K562 (cell line): ENCODE measurements around the gene SOCS7. TPM values are rescaled to one million over a fixed set of nuclear protein-coding genes. Genes with fewer than 3 reads are reported as not detected.

Experiments used
- ATAC-seq: fragments of 200-7000 bp; cut with Tn5 transposase; 3 replicates; pipeline ENCODE4 v1.9.1; 2020; ENCODE audit warnings: moderate library complexity
- BruUV-seq: library from RNA; stranded (reverse); fragments of 400-500 nt; replicated peaks from 2 replicates; lab custom pipeline; 2021; lab: Mats Ljungman, UMichigan
- CTCF ChIA-PET: fragments of 300-600 bp; formaldehyde crosslinking; extraction: SDS; loops from one replicate; lab custom pipeline; 2021; ENCODE audit warnings: low intra/inter-chr PET ratio; lab: Yijun Ruan, JAX
- POLR2A ChIA-PET: fragments of 300-600, 350-650 bp; sonication (Branson Sonifier 250); formaldehyde crosslinking; extraction: SDS; loops from one replicate; lab custom pipeline; 2021; ENCODE audit warnings: antibody characterized with exemption, inconsistent platforms; lab: Yijun Ruan, JAX
- DNase-seq, 4 experiments: peaks; one replicate each; pipeline versions ENCODE4 v3.0.0 to v3.0.0-alpha.2; 2011 to 2018; ENCODE audit warnings: low spot score in 3 of 4, mixed read lengths in 3 of 4; ENCODE audit errors: extremely low read depth in 1 of 4
- FAIRE-seq: peaks from 2 replicates; lab custom pipeline; 2011; peaks lifted over from hg19 to GRCh38; lab: Jason Lieb, UNC
- H2AFZ ChIP-seq: 2 replicates; pipeline ENCODE4 v1.6.0; 2011; ENCODE audit warnings: low read depth, low read length, control low read depth, inconsistent platforms
- H3K27ac ChIP-seq: fragments of 200-600 bp; 3 replicates; pipeline ENCODE4 v1.8.0; 2011; ENCODE audit warnings: low read depth, mild to moderate bottlenecking, control low read depth, inconsistent platforms, low read length, moderate library complexity, mixed read lengths; ENCODE audit errors: extremely low read depth
- H3K27me3 ChIP-seq, 2 experiments: fragments of 300-600 bp in 1 of 2; 2 replicates in 1 of 2; 3 replicates in 1 of 2; pipeline versions ENCODE4 v1.6.0 to v1.8.0; 2011; ENCODE audit warnings: inconsistent platforms in 2 of 2, low read length in 2 of 2, mild to moderate bottlenecking in 1 of 2, mixed read lengths in 1 of 2, moderate library complexity in 1 of 2; ENCODE audit not compliant: control insufficient read depth in 2 of 2, insufficient read depth in 2 of 2
- H3K36me3 ChIP-seq: fragments of 300-600 bp; 3 replicates; pipeline ENCODE4 v1.8.0; 2011; ENCODE audit warnings: mild to moderate bottlenecking, low read length, inconsistent platforms; ENCODE audit not compliant: control insufficient read depth, insufficient read depth
- H3K4me1 ChIP-seq, 2 experiments: fragments of 200-600 bp in 1 of 2; replicated peaks in 1 of 2; 2 replicates in 1 of 2; 3 replicates in 1 of 2; pipeline versions ENCODE4 v1.5.1 to v1.8.0; 2011; ENCODE audit warnings: inconsistent platforms in 2 of 2, low read length in 2 of 2, mild to moderate bottlenecking in 1 of 2, mixed read lengths in 1 of 2, moderate library complexity in 1 of 2; ENCODE audit not compliant: control insufficient read depth in 2 of 2, insufficient read depth in 2 of 2
- H3K4me2 ChIP-seq: 2 replicates; pipeline ENCODE4 v1.6.1; 2011; ENCODE audit warnings: low read length, control low read depth, inconsistent platforms, mixed read lengths; ENCODE audit not compliant: insufficient read depth
- H3K4me3 ChIP-seq: fragments of 200-600 bp; sonication (generic), shearing (Covaris generic); 2 replicates; pipeline ENCODE4 v1.5.1; 2016; ENCODE audit warnings: control low read depth, inconsistent platforms
- H3K79me2 ChIP-seq: fragments of 200-600 bp; 3 replicates; pipeline ENCODE4 v1.8.0; 2011; ENCODE audit warnings: low read length, inconsistent platforms; ENCODE audit not compliant: control insufficient read depth, insufficient read depth
- H3K9ac ChIP-seq, 2 experiments: 2 replicates each; pipeline versions ENCODE4 v1.6.0 to v1.6.1; 2011; ENCODE audit warnings: low read depth in 2 of 2, low read length in 2 of 2, control low read depth in 1 of 2, inconsistent platforms in 1 of 2, mild to moderate bottlenecking in 1 of 2, mixed read lengths in 1 of 2; ENCODE audit not compliant: insufficient read depth in 1 of 2
- H3K9me1 ChIP-seq: one replicate; pipeline ENCODE4 v1.6.0; 2011; ENCODE audit warnings: inconsistent platforms, mild to moderate bottlenecking, low read length, moderate library complexity; ENCODE audit not compliant: control insufficient read depth, insufficient read depth
- H3K9me3 ChIP-seq: replicated peaks from 2 replicates; pipeline ENCODE4 v1.5.1; 2011; ENCODE audit warnings: low read depth, low read length, inconsistent platforms; ENCODE audit not compliant: control insufficient read depth, insufficient read depth
- H4K20me1 ChIP-seq: replicated peaks from 2 replicates; pipeline ENCODE4 v1.6.1; 2011; ENCODE audit warnings: low read length, inconsistent platforms, mixed read lengths; ENCODE audit not compliant: control insufficient read depth, insufficient read depth
- ETV5 ChIP-seq: sonication (generic); formaldehyde crosslinking; IDR thresholded peaks from 2 replicates; pipeline ENCODE4 v1.4.0; 2020; ENCODE audit warnings: low read depth, mild to moderate bottlenecking, missing genetic modification reagents
- NRF1 ChIP-seq, 2 experiments: fragments of 450-650 bp; IDR thresholded peaks in 1 of 2; conservative IDR thresholded peaks in 1 of 2; 2 replicates each; pipeline ENCODE4 v1.6.1; 2014; ENCODE audit warnings: mild to moderate bottlenecking in 2 of 2
- POLR2A ChIP-seq: fragments of 450-650 bp; conservative IDR thresholded peaks from 2 replicates; pipeline ENCODE4 v1.6.1; 2016
- ZNF174 ChIP-seq: fragments of 250-450 bp; sonication (Bioruptor Pico); IDR thresholded peaks from 2 replicates; pipeline ENCODE4 v1.4.0; 2020; ENCODE audit warnings: mild to moderate bottlenecking
- WGBS: fragments of 100-300 bp; shearing (Covaris generic); methylation state at CpG from one replicate; pipeline ENCODE4 v1.1.6; 2016; ENCODE audit warnings: low coverage, mixed read lengths; ENCODE audit not compliant: insufficient coverage; ENCODE audit errors: missing lambda C conversion rate; 5-methylcytosine and 5-hydroxymethylcytosine counted together
- in situ Hi-C: fragments of 300-500 bp; cut with MboI; formaldehyde crosslinking; loops from 4 replicates; pipeline ENCODE4 v1.15.0; 2018; ENCODE audit warnings: inconsistent platforms, mixed read lengths
- intact Hi-C: fragments of 100-400 bp; cut with micrococcal nuclease; formaldehyde crosslinking; loops from 2 replicates; pipeline ENCODE4 v1.14.2; 2022
- polyA plus RNA-seq, 8 experiments: library from polyadenylated mRNA; depleted of rRNA in 4 of 8; stranded (reverse) in 5 of 8; unstranded in 3 of 8; fragments of >200 nt; fragmentation: Nextera tagmentation in 2 of 8; fragmentation: Illumina TruSeq in 1 of 8; extraction: Ambion mirVana in 2 of 8; extraction: Trizol in 1 of 8; gene quantifications; 2 replicates each; pipeline versions ENCODE4 v1.2.1 to v1.2.3, GENCODE V29; 2011 to 2014; ENCODE audit warnings: inconsistent platforms in 1 of 8, missing spikeins in 1 of 8
- total RNA-seq, 7 experiments: library from RNA; depleted of rRNA in 6 of 7; stranded (reverse); fragments of >200 nt in 6 of 7; fragmentation: Illumina TruSeq in 2 of 7; extraction: Trizol in 2 of 7; gene quantifications; 2 replicates each; pipeline versions ENCODE4 v1.2.1 to v1.2.3, GENCODE V29; 2011 to 2021; ENCODE audit warnings: low replicate concordance in 1 of 7
- TF ChIP-seq, protein P1 (sequence below): IDR thresholded peaks from 2 replicates; pipeline ENCODE4 v1.6.1; 2016; ENCODE audit warnings: missing genetic modification characterization, missing compliant biosample characterization
- TF ChIP-seq, protein P2 (sequence below): fragments of 450-650 bp; conservative IDR thresholded peaks from 2 replicates; pipeline ENCODE4 v1.6.1; 2016; ENCODE audit warnings: missing genetic modification characterization, low read depth, mild to moderate bottlenecking, control low read depth, missing compliant biosample characterization
- TF ChIP-seq, protein P3 (sequence below): IDR thresholded peaks from 3 replicates; pipeline ENCODE4 v1.6.1; 2011; ENCODE audit warnings: borderline replicate concordance, mild to moderate bottlenecking; ENCODE audit not compliant: insufficient read length, insufficient read depth

Gene SOCS7
- total and polyA plus RNA-seq, 9 of the 15 experiments (the other 6 are each of a cell fraction or from before 2014, with no cell fraction given) = 0.94 to 14.5 (median 8.2) TPM

DNA sequence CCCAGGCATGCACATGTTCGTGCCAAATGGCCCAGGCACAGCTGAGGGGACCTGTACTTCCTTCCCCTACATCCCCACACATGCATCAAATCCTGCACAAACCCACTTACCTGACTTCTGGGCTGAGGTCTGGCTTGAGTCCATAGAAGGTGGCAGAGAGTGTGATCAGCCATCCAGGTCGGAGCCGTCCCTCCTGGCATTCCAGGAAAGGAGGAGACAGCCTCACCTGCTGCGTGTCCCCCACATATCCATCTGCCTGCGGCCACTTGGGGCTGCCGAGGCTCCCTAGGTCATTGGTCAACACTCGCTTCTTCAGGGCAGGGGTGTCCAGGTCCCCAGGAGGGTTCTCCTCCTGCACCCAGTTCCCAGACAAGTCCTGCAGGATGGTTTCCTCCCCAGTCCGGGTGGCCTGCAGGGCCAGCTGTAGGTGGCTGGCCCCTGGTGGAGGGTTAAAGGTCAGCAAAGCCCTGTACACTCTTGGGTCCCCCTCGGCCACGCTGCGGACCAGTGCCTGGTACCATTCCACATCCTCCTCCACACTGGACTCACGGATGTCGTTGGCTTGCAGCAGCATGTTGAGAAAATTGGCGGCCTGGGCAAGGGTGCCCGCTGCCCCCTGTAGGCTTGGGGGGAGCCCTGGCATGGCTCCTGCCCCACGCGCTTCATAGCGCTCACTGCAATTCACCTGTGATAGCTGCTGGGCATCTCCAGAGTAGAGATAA is 8.6 kb upstream of the SOCS7 start (continued):
- TF ChIP-seq ZNF174 (CRISPR knock-in tag) = no peak

DNA sequence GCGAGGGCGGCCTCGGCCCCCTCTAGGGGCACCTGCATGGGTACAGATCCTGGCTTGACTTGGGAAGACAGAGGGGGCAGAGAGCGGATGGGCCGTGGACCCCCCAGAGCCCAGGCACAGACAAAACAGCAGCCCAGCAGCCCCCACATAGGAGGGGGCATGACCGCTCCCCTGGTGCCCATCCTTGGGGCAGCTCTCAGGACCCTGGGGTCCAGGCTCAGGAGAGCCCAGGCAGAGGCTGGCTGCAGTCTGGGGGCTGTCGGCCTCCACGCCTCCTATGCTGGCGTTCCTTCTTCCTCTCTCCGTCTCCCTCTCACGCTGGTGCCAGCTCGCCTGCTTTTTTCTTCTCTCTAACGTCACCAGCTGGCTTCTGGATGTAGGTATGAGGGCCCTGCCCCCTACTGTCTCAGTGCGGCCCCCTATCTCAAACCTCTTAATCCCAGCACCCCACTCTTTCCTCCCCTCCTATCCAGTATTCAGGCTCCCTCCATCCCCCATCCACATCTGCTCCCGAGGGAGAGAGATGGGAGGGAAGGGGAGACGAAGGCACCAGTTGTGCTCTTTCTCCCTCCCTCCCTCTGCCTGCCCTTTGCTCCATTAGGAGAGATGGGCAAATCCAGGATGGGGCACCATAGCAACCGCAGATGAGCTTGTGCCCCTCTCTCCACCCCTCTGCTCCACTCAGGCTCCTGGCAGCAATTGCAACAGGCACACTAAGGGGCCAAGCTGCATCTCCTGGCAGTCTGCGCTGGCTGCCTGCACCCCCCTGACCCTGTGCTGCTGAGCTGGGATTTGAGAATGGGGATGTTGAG is 7.8 kb upstream of the SOCS7 start, which contains the start of gene GPR179:
Gene GPR179, minus strand, starts transcription at position 349 of the 812 bp plus-strand sequence. Its CDS starts 167 bp downstream, at position 182.
- no TSS peak for BruUV-seq
- peaks cover 10% of the 10 kb centered on the region for H4K20me1 ChIP-seq
- no peaks in the 10 kb centered on the region for H3K79me2 ChIP-seq
- TF ChIP-seq POLR2A (no peak), ETV5 (CRISPR knock-in tag) (no peak), NRF1 (conservative IDR thresholded peaks at IDR 0.05 in 1 of 2, IDR thresholded peaks at IDR 0.05 in 1 of 2) (no peak)
- TF ChIP-seq, protein P1, sequence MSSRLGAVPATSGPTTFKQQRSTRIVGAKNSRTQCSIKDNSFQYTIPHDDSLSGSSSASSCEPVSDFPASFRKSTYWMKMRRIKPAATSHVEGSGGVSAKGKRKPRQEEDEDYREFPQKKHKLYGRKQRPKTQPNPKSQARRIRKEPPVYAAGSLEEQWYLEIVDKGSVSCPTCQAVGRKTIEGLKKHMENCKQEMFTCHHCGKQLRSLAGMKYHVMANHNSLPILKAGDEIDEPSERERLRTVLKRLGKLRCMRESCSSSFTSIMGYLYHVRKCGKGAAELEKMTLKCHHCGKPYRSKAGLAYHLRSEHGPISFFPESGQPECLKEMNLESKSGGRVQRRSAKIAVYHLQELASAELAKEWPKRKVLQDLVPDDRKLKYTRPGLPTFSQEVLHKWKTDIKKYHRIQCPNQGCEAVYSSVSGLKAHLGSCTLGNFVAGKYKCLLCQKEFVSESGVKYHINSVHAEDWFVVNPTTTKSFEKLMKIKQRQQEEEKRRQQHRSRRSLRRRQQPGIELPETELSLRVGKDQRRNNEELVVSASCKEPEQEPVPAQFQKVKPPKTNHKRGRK (tag) = no peak
- TF ChIP-seq, protein P2, sequence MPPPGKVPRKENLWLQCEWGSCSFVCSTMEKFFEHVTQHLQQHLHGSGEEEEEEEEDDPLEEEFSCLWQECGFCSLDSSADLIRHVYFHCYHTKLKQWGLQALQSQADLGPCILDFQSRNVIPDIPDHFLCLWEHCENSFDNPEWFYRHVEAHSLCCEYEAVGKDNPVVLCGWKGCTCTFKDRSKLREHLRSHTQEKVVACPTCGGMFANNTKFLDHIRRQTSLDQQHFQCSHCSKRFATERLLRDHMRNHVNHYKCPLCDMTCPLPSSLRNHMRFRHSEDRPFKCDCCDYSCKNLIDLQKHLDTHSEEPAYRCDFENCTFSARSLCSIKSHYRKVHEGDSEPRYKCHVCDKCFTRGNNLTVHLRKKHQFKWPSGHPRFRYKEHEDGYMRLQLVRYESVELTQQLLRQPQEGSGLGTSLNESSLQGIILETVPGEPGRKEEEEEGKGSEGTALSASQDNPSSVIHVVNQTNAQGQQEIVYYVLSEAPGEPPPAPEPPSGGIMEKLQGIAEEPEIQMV = no peak
- TF ChIP-seq, protein P3, sequence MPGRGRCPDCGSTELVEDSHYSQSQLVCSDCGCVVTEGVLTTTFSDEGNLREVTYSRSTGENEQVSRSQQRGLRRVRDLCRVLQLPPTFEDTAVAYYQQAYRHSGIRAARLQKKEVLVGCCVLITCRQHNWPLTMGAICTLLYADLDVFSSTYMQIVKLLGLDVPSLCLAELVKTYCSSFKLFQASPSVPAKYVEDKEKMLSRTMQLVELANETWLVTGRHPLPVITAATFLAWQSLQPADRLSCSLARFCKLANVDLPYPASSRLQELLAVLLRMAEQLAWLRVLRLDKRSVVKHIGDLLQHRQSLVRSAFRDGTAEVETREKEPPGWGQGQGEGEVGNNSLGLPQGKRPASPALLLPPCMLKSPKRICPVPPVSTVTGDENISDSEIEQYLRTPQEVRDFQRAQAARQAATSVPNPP = no peak
- FAIRE-seq (no peak), DNase-seq (no peak), ATAC-seq (no peak)
- no peak within 1 kb of the TSS for H3K27ac ChIP-seq
- peaks cover 20 to 43% of the 10 kb centered on the region in 2 experiments; a peak in 4 of 5 replicates for H3K27me3 ChIP-seq
- H3K36me3 ChIP-seq = no peaks in the 10 kb centered on the region
- no peaks in the 10 kb centered on the region for H3K4me1 ChIP-seq
- intact Hi-C loops = no loop called here
- H3K4me3 ChIP-seq = no peak within 1 kb of the TSS
- no peaks in the 10 kb centered on the region for H3K9me3 ChIP-seq
- ChIA-PET POLR2A (interaction anchor here (0.6 to 1.4 kb wide), 5 partner anchors 9 to 28 kb away, joined by 3 to 4 read pairs (median 3); no protein-coding TSS in a partner anchor), CTCF (no interaction called here)
- in situ Hi-C loops = loop anchor here (10.0 kb wide), 1 partner anchor 131 kb away; no protein-coding TSS in a partner anchor
- H3K4me2 ChIP-seq = no peak within 1 kb of the TSS
- no peak within 1 kb of the TSS for H3K9ac ChIP-seq
- WGBS = 1% methylated on average over 8 of the region's 18 CpGs
- no peaks in the 10 kb centered on the region for H3K9me1 ChIP-seq
- no peak within 1 kb of the TSS for H2AFZ ChIP-seq
